Left ventricle myocardium superior (tissue), 1 donor: ENCODE data around the gene OTULIN. TPM values are rescaled to one million over a fixed set of nuclear protein-coding genes. Genes with fewer than 3 reads are reported as not detected.
A peak's percentile ranks its signal among the peaks of the same experiment; 100 is the strongest.

Source experiments
- ATAC-seq: fragments of 200-7000 bp; cut with Tn5 transposase; one replicate; pipeline ENCODE4 v1.9.1; 2020; ENCODE audit warnings: mild to moderate bottlenecking, moderate library complexity
- DNase-seq: peaks from one replicate; pipeline ENCODE4 v3.0.0-alpha.2; 2020
- intact Hi-C: fragments of 100-400 bp; cut with micrococcal nuclease; formaldehyde crosslinking; loops from one replicate; pipeline ENCODE4 v1.11.0; 2022
- long read RNA-seq: library from polyadenylated mRNA; unstranded; transcript quantifications from one replicate; pipeline ENCODE4 v2.0.0, GENCODE V29; 2021
- total RNA-seq: library from RNA; stranded (reverse); fragmentation: NEBNext Ultra II Directional; extraction: Animal tissue kit (Norgen Biotek cat#: 25700); gene quantifications from one replicate; pipeline ENCODE4 v1.2.1, GENCODE V29; 2021
- donor health status: DM: no; HTN: yes; CAD: no; lungs with severe emphysema.

Gene OTULIN
- total RNA-seq = 23.5 TPM
- long read RNA-seq, full-length matches to known transcripts = 24 of 32 reads
- long read RNA-seq, partial matches to known transcripts = 4 of 32 reads
- long read RNA-seq, other reads (novel, unspliced or antisense) = 4 of 32 reads

DNA sequence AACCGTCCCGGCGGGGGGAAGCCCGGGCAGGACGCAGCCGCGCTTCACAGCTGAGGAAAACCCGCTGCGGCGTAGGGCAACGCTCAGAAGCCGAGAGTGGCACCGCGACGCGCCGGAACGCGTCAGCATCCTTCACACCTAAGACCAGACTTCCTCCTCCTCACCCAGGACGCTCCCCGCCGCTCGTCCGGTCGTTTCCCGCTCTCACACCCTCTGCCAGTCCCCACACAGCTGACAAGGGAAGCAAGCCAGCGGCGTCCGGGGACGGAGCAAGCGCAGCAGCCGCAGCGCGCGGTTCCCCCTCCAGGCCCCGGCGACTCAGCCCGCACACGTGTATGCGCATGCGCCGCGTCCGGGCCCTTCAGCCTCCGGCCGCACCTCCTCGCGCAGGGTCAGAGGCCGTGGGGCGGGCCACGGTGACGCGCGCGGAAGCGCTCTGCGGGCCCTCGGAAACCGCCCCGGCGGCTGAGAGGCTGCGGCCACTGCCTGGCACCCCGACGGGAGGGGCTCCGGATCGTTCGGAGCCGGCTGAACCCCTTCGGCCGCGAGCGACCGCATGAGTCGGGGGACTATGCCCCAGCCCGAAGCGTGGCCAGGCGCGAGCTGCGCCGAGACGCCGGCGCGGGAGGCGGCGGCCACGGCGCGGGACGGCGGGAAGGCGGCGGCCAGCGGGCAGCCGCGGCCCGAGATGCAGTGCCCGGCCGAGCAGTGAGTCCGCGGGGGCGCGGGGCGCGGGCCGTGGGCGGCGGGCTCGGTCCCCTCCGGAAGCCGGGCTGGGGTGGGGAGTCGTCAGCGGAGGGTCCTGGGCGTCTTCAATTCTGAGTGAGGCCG lies at the start of gene OTULIN:
OTULIN (plus strand) TSS at position 449 of the 831 bp plus-strand sequence; CDS start at position 557, 108 bp downstream.
- DNase-seq (peak; percentile 96), ATAC-seq (peak; percentile 97)
- intact Hi-C loops = no loop called here

DNA sequence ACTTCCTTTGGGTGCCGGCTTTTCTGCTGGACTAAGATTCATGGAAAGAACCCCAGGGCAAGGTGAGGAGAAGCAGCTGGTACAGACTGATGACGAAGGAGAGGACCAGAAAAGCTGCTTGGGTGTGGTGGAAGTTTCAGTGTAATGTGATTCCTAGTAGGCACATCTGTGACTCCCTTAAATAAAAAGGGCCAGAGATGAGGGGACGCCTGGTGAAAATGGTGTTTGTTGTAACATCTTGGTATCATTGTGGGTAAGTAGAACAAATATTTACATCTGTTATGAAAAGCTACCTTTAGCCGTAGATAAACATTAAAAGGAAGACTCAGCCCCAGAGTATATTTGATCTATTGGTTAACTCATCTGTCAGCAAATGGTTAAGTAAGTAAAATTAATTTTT lies 49.2 kb upstream of the OTULIN start:
- ATAC-seq (no peak), DNase-seq (no peak)
- intact Hi-C loops = no loop called here

DNA sequence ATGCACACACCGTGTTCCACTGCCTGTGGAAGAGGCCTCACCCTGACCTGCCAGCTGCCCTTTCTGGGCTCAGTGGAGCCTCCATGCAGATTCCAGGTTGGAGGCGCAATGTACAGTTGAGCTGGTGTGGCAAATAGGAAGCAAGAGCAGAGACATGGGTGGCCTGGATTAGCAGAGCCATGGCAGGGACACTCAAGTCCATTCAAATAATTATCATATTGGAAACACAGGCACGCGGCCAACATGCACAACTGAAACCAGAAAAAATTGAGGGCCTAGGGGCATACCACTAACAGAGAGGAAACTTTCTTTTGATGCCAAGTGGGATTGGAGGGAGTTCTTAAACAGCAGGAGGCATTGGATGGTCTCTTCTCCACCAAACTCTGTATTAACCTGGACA lies 47.1 kb upstream of the OTULIN start:
- ATAC-seq (no peak), DNase-seq (no peak)
- intact Hi-C loops = no loop called here

DNA sequence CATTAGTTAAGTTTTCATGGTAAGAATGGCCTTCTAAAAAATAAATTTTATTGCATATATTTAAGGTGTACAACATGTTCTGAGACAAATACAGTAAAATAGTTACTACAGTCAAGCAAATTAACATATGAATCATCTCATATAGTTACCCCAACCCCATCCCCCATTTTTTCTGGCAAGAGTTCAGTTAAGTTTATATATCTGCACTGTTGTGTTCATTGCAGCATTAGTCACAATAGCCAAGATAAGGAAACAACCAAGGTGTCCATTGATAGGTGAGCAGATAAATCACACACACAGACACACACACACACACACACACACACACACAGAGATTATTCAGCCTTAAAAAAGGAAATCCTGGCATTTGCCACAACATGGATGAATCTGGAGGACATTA lies 37.2 kb upstream of the OTULIN start:
- no peak for ATAC-seq
- intact Hi-C loops = no loop called here
- DNase-seq = no peak

DNA sequence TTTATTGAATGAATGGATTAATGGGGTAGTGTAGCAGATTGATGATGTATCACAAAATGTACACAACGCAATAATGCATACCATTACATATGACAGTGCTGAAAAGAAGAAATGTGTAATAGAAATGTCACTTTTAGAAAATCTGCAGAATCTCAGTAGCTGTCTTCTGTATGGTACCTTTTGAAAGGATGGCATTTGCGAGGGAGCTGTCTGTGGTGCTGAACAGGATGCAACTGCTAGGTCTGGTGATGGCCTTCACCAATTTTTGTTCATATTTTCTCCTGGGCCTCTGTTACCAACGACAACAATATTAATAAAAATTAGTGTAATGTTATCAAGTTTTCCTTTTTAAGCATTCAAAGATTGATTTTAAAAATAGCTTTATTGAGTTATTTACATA lies 36.2 kb upstream of the OTULIN start:
- DNase-seq = peak; percentile 36
- ATAC-seq = no peak
- intact Hi-C loops = no loop called here

DNA sequence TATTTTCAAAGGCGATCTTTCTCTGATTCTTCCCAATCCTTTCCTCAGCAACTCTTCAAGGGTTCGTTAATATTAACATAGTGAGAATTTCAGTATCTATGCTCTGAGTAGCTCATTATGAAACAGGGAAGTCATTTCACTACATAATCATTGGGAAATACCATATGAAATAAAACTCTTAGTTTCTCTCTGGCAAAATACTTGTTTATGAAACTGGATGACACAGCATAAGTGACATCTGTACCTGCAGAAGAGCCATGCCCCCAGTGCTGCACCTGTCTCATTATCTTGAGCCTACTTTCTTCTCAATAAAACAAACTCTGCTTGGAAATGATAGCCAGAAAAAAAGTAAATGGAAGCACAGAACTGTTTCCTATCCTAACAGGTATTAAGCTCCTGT lies 33.8 kb upstream of the OTULIN start:
- intact Hi-C loops = no loop called here
- DNase-seq (no peak), ATAC-seq (no peak)

DNA sequence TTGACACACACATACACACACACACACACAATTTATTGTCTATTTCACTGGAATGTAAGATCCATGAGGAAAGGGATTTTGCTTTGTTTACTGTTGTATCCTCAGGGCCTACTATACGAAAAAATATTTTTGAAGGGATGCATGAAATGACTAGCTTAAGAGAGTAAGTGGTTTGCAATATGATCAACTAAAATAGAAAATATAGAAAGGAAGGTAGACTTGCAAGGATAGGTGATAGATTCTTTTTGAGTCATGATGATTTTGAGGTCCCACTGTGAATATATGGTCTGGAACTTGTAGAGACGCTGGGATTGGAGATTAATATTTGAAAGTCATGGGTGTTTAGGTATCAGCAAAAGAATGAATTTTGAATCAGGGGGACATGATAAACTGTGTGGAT lies 28.9 kb upstream of the OTULIN start:
- DNase-seq = no peak
- no peak for ATAC-seq
- intact Hi-C loops = no loop called here

DNA sequence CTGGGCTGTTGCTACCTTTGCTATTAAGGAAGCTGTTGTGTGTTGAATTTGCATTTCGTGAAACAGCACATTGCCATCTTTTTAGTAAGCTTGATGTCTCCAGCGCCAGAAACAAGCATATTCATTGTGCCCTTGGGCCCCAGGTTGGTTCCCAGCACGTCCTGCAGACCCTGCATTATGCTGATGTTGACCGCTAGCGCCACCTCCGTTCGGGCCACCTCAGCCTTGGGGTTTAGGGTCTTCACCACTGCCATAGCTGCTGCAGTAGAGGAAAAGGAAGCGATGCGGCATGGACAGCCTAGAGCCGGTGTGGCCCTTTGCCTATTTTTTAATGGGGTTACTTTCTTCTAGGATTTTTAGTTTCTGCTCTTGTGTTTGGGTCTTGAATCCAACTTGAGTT lies 23.8 kb upstream of the OTULIN start:
- intact Hi-C loops = no loop called here

DNA sequence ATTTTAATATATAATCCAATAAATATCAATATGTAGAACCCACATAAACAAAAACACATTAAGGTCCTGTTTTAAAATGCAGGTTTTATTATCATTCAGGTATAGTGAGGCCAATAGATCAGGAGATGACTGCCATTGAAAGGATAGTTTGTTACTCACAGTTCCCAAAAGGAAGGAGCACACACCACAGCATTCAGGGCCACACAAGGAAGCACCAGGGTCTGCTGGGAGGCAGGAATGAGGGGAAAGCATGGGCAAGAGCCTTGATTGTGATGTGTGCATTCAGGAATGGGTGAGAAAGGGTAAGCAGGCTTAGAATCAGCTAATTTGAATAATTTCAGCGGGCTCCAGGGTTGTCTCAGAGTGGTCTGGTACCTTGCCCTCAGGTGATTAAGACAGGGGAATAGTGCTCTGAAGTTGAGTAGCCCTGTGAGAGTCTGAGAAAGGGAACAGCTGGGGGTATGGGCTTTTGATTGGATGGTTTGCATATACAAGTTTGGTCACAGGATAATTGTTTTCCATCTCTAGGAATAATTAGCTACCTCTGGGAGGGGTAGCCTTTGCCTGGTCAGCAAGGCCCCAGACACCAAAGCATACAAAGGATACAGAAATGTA lies 19.8 kb upstream of the OTULIN start:
- intact Hi-C loops = no loop called here
- DNase-seq (no peak), ATAC-seq (no peak)

More for the DNA sequence above, 23.8 kb upstream of the OTULIN start:
- DNase-seq (no peak), ATAC-seq (no peak)

DNA sequence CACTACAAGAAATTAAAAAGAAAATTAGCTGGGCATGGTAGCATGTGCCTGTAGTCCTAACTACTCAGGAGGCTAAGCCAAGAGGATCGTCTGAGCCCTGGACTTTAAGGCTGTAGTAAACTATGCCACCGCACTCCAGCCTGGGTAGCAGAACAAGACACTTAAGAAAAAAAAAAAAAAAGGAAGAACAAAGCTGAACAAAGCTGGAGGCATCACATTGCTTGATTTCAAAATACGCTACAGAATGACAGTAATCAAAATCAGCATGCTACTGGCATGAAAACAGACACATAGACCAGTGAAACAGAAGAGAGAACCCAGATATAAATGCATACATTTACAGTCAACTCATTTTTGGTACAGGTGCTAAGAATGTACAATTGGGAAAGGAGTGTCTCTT lies 14.5 kb upstream of the OTULIN start:
- ATAC-seq (no peak), DNase-seq (no peak)
- intact Hi-C loops = no loop called here

DNA sequence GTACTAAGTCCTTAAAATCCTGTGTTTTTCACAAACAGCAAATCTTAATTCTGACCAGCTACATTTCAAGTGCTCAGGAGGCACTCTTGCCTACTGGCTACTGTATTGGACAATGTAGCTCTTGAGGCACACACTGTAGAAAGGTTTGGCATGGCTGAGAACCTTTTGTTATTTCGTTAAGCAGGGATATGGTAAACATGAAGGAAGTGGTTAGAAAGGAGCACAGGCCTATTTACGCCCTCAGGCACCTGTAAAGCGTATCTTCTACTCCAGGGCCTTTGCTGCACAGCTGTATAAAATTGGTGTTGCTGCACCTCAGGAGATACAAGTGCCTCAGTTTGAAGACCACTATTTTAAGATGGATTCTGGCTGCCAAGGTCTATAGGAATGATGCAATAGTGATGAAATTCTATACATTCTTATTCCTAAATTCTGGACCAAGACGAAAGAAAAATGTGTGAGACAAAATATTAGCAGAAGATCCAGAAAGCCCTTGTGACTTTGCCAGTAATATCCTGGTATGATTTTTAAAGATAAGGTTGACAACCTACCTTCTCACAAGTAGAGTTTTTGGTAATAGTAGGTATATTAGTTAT lies 9.3 kb upstream of the OTULIN start:
- intact Hi-C loops = no loop called here
- ATAC-seq (no peak), DNase-seq (no peak)

DNA sequence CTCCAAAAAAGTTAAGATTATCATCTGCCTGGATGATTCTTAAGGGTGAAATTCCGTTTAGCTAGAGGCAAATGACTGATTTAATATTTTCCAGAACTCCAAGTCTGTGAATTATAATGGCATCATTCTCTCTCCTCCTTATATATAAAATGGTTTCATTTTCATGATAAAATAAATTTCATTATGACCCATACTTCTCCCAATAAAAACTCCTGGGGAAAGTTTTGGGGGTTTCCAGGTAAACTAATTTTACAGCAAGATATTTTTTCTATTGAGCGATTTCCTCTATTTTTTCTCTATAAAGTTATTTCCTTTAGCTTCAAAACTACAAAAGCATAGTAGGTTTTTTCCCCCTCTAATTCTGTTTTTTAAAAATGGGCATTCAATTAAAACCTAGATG lies 7.6 kb upstream of the OTULIN start:
- intact Hi-C loops = no loop called here
- ATAC-seq = no peak
- no peak for DNase-seq

DNA sequence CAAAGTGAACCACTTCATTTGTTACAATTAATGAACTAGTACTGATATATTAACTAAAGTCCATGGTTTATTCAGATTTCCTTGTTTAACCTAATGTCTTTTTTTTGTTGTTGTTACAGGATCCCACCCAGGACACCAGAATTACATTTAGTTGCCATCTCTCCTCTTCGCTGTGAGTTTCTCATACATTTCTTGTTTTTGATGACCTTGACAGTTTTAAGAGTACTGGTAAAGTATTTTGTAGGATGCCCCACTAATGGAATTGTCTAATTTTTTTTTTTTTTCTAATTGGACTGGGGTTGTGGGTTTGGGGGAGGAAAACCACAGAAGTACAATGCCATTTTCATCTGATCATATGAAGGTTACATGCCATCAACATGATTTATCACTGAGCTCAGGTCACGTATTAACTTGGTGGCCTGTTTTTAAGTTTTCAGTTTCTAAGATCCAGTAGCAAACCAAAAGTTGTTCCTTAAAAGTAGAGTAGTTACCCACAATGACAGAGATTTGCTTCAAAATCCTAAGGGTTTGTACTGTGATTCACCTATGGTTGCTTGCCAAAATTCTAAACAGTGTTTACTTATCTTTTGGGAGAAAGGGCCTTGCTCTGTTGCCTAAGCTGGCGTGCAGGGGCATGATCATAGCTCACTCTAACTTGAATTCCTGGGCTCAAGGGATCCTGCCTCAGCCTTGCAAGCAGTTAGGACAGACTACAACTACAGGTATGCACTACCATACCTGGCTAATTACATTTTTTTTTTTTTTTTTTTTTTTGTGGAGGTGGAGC lies 4.5 kb upstream of the OTULIN start:
- no peak for ATAC-seq
- intact Hi-C loops = no loop called here
- DNase-seq = no peak

DNA sequence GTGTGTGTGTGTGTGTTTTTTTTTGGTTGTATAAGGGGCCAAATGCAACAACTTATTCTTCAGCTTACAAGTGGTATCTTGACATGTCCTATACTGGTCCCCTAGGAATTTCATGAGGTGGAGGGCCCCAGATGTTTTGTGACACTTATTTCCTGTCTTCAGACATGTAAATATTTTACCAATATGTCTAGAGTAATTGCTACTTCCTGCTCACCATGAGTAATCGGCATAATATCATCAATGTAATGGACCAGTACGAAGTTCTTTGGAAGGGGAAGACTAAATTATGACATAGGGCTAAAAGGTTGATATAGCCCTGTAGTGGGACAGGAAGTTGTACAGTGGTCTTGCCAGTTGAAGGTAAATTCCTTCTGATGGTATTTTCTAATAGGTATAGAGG lies 3.7 kb upstream of the OTULIN start:
- intact Hi-C loops = no loop called here
- DNase-seq (no peak), ATAC-seq (no peak)

DNA sequence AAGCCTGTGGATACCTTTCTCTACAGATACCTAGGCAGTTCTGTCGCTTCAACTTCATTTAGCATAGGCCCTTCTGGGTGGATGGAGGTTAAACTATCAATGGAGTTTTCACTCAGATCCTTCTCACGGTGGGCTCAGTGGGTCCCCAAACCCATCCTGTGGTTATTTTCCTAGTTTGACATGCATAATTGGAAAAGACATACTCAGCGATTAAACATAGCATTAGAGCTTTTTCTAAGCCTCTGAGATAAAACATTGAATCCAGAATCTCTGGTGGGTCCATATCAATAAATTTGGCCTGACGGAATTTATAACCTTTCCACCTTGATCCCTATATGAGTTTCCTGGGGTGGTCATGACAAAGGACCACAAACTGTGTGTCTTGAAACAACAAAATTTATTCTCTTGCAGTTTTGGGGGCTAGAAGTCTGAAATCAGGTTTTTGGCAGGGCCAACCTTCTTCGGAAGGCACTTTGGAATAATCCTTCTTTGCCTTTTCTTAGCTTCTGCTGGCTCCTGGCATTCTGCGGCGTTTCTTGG lies 1.7 kb upstream of the OTULIN start:
- no peak for ATAC-seq
- DNase-seq = no peak
- intact Hi-C loops = no loop called here

DNA sequence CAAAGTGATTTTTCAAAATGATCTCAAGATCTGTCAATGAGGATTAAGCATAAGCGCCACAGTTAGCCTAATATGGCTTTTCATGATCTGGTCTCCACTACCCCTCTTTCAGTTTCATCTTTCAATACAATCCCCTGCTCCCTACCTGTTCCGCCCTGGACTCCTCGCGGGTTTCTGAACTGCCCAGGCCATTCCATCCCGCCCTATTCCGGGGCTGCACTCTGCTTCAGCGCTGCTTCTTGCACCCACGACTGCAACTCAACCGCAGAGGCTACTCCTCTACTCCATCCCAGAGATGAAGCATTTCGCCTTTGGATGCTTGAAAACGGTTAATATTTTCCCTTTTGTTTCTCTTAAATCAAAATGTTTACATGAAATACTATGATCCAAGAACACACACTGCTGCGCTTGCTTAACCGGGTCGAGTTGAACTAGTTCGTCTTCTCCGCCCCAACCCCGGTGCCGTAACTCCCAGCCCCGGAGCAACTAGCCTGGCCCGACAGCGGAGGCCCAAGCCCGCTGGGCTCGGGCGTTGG lies 716 bp upstream of the OTULIN start:
- DNase-seq (peak; percentile 37), ATAC-seq (peak; percentile 48)
- intact Hi-C loops = no loop called here

DNA sequence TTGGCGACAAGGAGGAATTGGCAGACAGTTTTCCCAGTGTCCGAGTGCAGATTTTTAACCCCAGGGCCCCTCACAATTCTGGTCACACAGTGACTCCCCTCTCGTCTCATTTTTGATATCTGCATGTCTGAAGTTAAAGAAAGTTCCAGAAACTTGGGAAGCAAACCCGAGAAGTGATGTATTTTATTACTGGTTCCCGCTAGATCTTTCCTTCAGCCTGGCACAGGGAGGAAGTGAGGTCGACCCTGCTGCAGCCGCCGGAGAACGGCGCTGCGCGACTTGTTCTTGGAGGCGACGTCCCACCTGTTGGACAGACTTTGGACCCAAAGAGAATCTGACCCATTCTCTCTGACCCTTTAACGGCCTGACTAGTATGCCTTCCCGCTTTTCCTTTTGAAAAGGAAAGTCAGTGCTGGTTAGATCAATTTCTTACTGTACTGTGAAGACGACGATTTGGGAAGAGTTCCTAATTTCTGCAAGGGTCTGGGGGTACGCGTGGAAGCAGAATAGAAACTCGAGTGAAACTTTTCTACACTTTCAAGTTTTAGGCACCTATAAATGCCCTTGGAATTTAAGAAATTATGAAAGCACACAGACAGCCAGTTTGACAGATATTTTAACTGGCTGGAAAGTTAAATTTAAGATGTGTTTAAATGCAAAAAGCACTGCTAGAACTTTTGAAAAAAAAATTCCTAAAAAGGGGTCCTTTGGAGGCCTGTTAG lies 744 bp downstream of the OTULIN start:
- intact Hi-C loops = no loop called here
- peak; percentile 61 for DNase-seq
- no peak for ATAC-seq

DNA sequence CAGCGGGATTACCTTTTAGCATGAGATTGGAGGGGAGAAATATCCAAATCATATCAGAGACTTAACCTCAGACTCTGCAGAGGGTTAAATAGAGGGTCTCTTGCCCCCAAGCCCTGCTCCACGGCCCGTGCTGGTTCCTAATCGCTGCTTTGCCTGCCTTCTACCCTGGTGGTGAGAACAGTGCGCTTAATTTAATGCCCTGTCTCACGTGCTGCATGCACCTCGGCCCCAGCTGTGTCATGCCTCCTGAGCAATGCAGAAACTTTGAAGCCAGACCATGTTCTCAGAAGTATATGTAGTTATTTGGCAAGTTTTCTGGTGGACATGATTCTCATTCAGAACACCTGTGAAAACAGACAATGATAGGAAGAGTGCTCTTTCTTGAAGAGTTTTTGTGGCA lies 1.4 kb downstream of the OTULIN start:
- intact Hi-C loops = no loop called here
- ATAC-seq (peak; percentile 22), DNase-seq (no peak)

DNA sequence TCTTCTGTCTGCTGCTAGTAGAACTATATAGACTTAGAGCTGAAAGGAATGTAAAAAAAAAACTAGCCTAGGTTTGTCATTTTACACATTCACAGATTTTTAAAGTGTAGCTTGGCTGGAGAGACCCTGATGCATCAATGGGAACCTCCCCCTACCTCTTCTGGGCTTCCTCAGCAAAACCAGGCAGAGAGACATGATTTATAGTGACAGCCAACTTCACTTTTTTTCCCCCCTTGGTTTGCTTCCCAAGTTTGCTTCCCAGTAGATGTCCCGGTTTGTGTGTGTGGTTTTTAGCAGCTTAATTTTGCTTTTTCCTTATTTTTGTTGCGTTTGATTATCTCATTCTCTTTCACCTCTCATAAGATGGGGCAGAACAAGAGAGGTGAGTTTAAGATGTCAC lies 1.8 kb downstream of the OTULIN start:
- DNase-seq (no peak), ATAC-seq (no peak)
- intact Hi-C loops = no loop called here
